HepG2 (cell line): ENCODE results near the gene GRB10. TPM values are rescaled to one million over a fixed set of nuclear protein-coding genes. Genes with fewer than 3 reads are reported as not detected.

Experiments used
- ATAC-seq: fragments of 200-7000 bp; cut with Tn5 transposase; 3 replicates; pipeline ENCODE4 v1.9.1; 2020; ENCODE audit warnings: mild to moderate bottlenecking, moderate library complexity
- BruUV-seq: library from RNA; stranded (reverse); fragments of 400-500 nt; replicated peaks from 2 replicates; lab custom pipeline; 2021; lab: Mats Ljungman, UMichigan
- CTCF ChIA-PET: fragments of 300-600 bp; formaldehyde crosslinking; extraction: SDS; loops from one replicate; lab custom pipeline; 2021; ENCODE audit warnings: low total read pairs, inconsistent platforms, low intra/inter-chr PET ratio; lab: Yijun Ruan, JAX
- POLR2A ChIA-PET: fragments of 350-600 bp; sonication (Branson Sonifier 250); formaldehyde crosslinking; loops from one replicate; lab custom pipeline; 2020; ENCODE audit warnings: antibody characterized with exemption, inconsistent platforms; lab: Yijun Ruan, JAX
- DNase-seq: peaks from one replicate; pipeline ENCODE4 v3.0.0-alpha.2; 2015; ENCODE audit warnings: low spot score
- FAIRE-seq: peaks from 3 replicates; lab custom pipeline; 2011; peaks lifted over from hg19 to GRCh38; lab: Jason Lieb, UNC
- H2AFZ ChIP-seq: one replicate; pipeline ENCODE4 v1.6.1; 2011; ENCODE audit warnings: low read length, inconsistent platforms
- H3K27ac ChIP-seq: fragments of 300-600 bp; 3 replicates; pipeline ENCODE4 v1.8.0; 2011; ENCODE audit warnings: mixed run types, mild to moderate bottlenecking, mixed read lengths, low read length, inconsistent platforms; ENCODE audit not compliant: insufficient read depth; ENCODE audit errors: extremely low read length
- H3K27me3 ChIP-seq, 2 experiments: fragments of 200-600 bp in 1 of 2; 2 replicates in 1 of 2; 3 replicates in 1 of 2; pipeline versions ENCODE4 v1.6.0 to v1.8.0; 2011; ENCODE audit warnings: low read length in 2 of 2, mild to moderate bottlenecking in 2 of 2, moderate library complexity in 2 of 2, inconsistent platforms in 1 of 2; ENCODE audit not compliant: insufficient read depth in 2 of 2, control insufficient read depth in 1 of 2
- H3K36me3 ChIP-seq, 2 experiments: fragments of 200-600 bp in 1 of 2; replicated peaks in 1 of 2; 2 replicates in 1 of 2; 3 replicates in 1 of 2; pipeline versions ENCODE4 v1.5.1 to v1.8.0; 2011; ENCODE audit warnings: low read length in 2 of 2, inconsistent platforms in 1 of 2; ENCODE audit not compliant: insufficient read depth in 2 of 2, control insufficient read depth in 1 of 2
- H3K4me1 ChIP-seq: 2 replicates; pipeline ENCODE4 v1.5.1; 2012; ENCODE audit warnings: low read length, inconsistent platforms; ENCODE audit not compliant: insufficient read depth
- H3K4me2 ChIP-seq: 2 replicates; pipeline ENCODE4 v1.6.0; 2011; ENCODE audit warnings: low read depth, low read length, inconsistent platforms
- H3K4me3 ChIP-seq, 3 experiments: fragments of 200-600 bp in 1 of 3; sonication (generic), shearing (Covaris generic) in 1 of 3; replicated peaks in 1 of 3; 2 replicates each; pipeline ENCODE4 v1.5.1; 2011 to 2016; ENCODE audit warnings: low read length in 3 of 3, inconsistent platforms in 2 of 3, low read depth in 2 of 3, mild to moderate bottlenecking in 2 of 3, control low read depth in 1 of 3, mixed read lengths in 1 of 3; ENCODE audit not compliant: insufficient read depth in 1 of 3
- H3K79me2 ChIP-seq: one replicate; pipeline ENCODE4 v1.6.1; 2011; ENCODE audit warnings: low read length, inconsistent platforms; ENCODE audit not compliant: insufficient read depth
- H3K9ac ChIP-seq: 2 replicates; pipeline ENCODE4 v1.6.0; 2011; ENCODE audit warnings: mild to moderate bottlenecking, low read depth, low read length, inconsistent platforms; ENCODE audit not compliant: insufficient read depth
- H3K9me3 ChIP-seq: 2 replicates; pipeline ENCODE4 v1.5.1; 2012; ENCODE audit warnings: mild to moderate bottlenecking, low read length
- H4K20me1 ChIP-seq: 2 replicates; pipeline ENCODE4 v1.6.0; 2011; ENCODE audit warnings: inconsistent platforms, mild to moderate bottlenecking, low read length, moderate library complexity; ENCODE audit not compliant: insufficient read depth
- ATF4 ChIP-seq, 2 experiments: fragments of 450-650 bp in 1 of 2; sonication (generic) in 1 of 2; formaldehyde crosslinking; IDR thresholded peaks; 2 replicates each; pipeline versions ENCODE4 v1.5.0 to v1.8.0; 2020 to 2022; ENCODE audit warnings: mild to moderate bottlenecking in 1 of 2, missing genetic modification reagents in 1 of 2
- ATF5 ChIP-seq: sonication (generic); formaldehyde crosslinking; IDR thresholded peaks from 2 replicates; pipeline ENCODE4 v1.4.0; 2020; ENCODE audit warnings: mild to moderate bottlenecking, low read depth, missing genetic modification reagents
- CTCF ChIP-seq: sonication (generic); formaldehyde crosslinking; IDR thresholded peaks from 2 replicates; pipeline ENCODE4 v1.5.0; 2020; ENCODE audit warnings: mild to moderate bottlenecking, missing genetic modification reagents, moderate library complexity
- FOXP1 ChIP-seq, 2 experiments: fragments of 450-650 bp in 1 of 2; IDR thresholded peaks; 2 replicates each; pipeline ENCODE4 v1.6.1; 2017 to 2018; ENCODE audit warnings: antibody characterized with exemption in 1 of 2
- HMG20A ChIP-seq: IDR thresholded peaks from 2 replicates; pipeline ENCODE4 v1.6.1; 2016; ENCODE audit warnings: borderline replicate concordance
- IKZF1 ChIP-seq: fragments of 450-650 bp; IDR thresholded peaks from 2 replicates; pipeline ENCODE4 v1.7.1; 2016
- KDM2A ChIP-seq: sonication (generic); formaldehyde crosslinking; IDR thresholded peaks from 2 replicates; pipeline ENCODE4 v1.4.0; 2020; ENCODE audit warnings: low read depth, missing genetic modification reagents, borderline replicate concordance
- MZF1 ChIP-seq: sonication (generic); formaldehyde crosslinking; IDR thresholded peaks from 2 replicates; pipeline ENCODE4 v1.8.1; 2023; ENCODE audit warnings: mild to moderate bottlenecking, missing genetic modification reagents, borderline replicate concordance
- ZNF232 ChIP-seq: sonication (generic); formaldehyde crosslinking; IDR thresholded peaks from 2 replicates; pipeline ENCODE4 v1.4.0; 2020; ENCODE audit warnings: missing genetic modification reagents, borderline replicate concordance
- ZNF335 ChIP-seq: sonication (generic); formaldehyde crosslinking; IDR thresholded peaks from 2 replicates; pipeline ENCODE4 v1.4.0; 2020; ENCODE audit warnings: missing genetic modification reagents
- ZNF615 ChIP-seq: sonication (generic); formaldehyde crosslinking; IDR thresholded peaks from 2 replicates; pipeline ENCODE4 v1.5.0; 2020; ENCODE audit warnings: mild to moderate bottlenecking, missing genetic modification reagents, borderline replicate concordance
- ZNF724P ChIP-seq: sonication (generic); formaldehyde crosslinking; IDR thresholded peaks from 2 replicates; pipeline ENCODE4 v1.8.0; 2022; ENCODE audit warnings: missing genetic modification reagents, borderline replicate concordance
- ZNF777 ChIP-seq: sonication (generic); formaldehyde crosslinking; IDR thresholded peaks from 2 replicates; pipeline ENCODE4 v1.4.0; 2020; ENCODE audit warnings: missing genetic modification reagents
- ZNF790 ChIP-seq: sonication (generic); formaldehyde crosslinking; IDR thresholded peaks from 2 replicates; pipeline ENCODE4 v1.8.0; 2022; ENCODE audit warnings: missing genetic modification reagents, mild to moderate bottlenecking, borderline replicate concordance
- WGBS: methylation state at CpG from one replicate; pipeline ENCODE4 v1.1.6; 2017; ENCODE audit warnings: low lambda C conversion rate; 5-methylcytosine and 5-hydroxymethylcytosine counted together
- in situ Hi-C: cut with HindIII; loops from 2 replicates; pipeline ENCODE4 v1.10.0; 2017; ENCODE audit warnings: low pct_unique_long_range_greater_than_20kb; ENCODE audit not compliant: extremely low pct_ligation_motif_present
- intact Hi-C: fragments of 100-400 bp; cut with micrococcal nuclease; formaldehyde crosslinking; loops from one replicate; pipeline ENCODE4 v1.10.0; 2022; ENCODE audit not compliant: unreplicated experiment
- polyA plus RNA-seq, 8 experiments: library from polyadenylated mRNA; depleted of rRNA in 3 of 8; stranded (reverse) in 7 of 8; unstranded in 1 of 8; fragments of >200 nt; fragmentation: Illumina TruSeq in 4 of 8; extraction: Trizol in 4 of 8; gene quantifications; 2 replicates each; pipeline versions ENCODE4 v1.2.1 to v1.2.3, GENCODE V29; 2011 to 2016; ENCODE audit warnings: low read depth in 4 of 8, missing spikeins in 1 of 8, mixed read lengths in 1 of 8; ENCODE audit not compliant: insufficient read depth in 1 of 8
- total RNA-seq, 5 experiments: library from RNA; depleted of rRNA; stranded (reverse); fragments of >200 nt; fragmentation: Illumina TruSeq; extraction: Trizol; gene quantifications; 2 replicates each; pipeline ENCODE4 v1.2.3, GENCODE V29; 2016; ENCODE audit warnings: low read depth in 1 of 5

GRB10 gene
- total and polyA plus RNA-seq, 2 of the 13 experiments (the other 11 are each of a cell fraction or from before 2014, with no cell fraction given) = 4.0 to 6.8 TPM

- Histone ChIP-seq H4K20me1 (no peaks in the 10 kb centered on the region), H3K4me1 (peaks cover under 1% of the 10 kb centered on the region; the same call in 1 of the 2 replicates), H3K9ac (no peak overlapping the region), H3K4me2 (no peak overlapping the region), H2AFZ (no peak overlapping the region), H3K4me3 (no peak overlapping the region), H3K27ac (no peak overlapping the region), H3K79me2 (no peaks in the 10 kb centered on the region), H3K9me3 (no peaks in the 10 kb centered on the region), H3K27me3 (no peaks in the 10 kb centered on the region), H3K36me3 (no peaks in the 10 kb centered on the region)
- ChIA-PET CTCF (no interaction called here), POLR2A (no interaction called here)
- FAIRE-seq (no peak), ATAC-seq (no peak), DNase-seq (no peak)
- TF ChIP-seq ATF5 (CRISPR knock-in tag) (no peak), ZNF724P (CRISPR knock-in tag) (no peak), IKZF1 (no peak)
- intact Hi-C loops (no loop called here), in situ Hi-C loops (no loop called here)
- no TSS peak for BruUV-seq
- 86% methylated on average over 9 of the region's 9 CpGs for WGBS
These were observed 111.3 kb downstream of the GRB10 start for GRCh38 chr7:50671386-50671785.

- CTCF ChIA-PET = no interaction called here
- H3K36me3 ChIP-seq = no peaks in the 10 kb centered on the region
- H3K27ac ChIP-seq = no peak overlapping the region
- no peak overlapping the region for H2AFZ ChIP-seq
- H4K20me1 ChIP-seq = no peaks in the 10 kb centered on the region
- no TSS peak for BruUV-seq
- in situ Hi-C loops = loop anchor here (10.0 kb wide), 1 partner anchor 465 kb away; no protein-coding TSS in a partner anchor
- no peak overlapping the region for H3K4me3 ChIP-seq
- FAIRE-seq (no peak), DNase-seq (no peak), ATAC-seq (no peak)
- POLR2A ChIA-PET = no interaction called here
- no peaks in the 10 kb centered on the region for H3K79me2 ChIP-seq
- no peak overlapping the region for H3K9ac ChIP-seq
- H3K27me3 ChIP-seq = no peaks in the 10 kb centered on the region
- intact Hi-C loops = no loop called here
- no peak overlapping the region for H3K4me2 ChIP-seq
- H3K4me1 ChIP-seq = no peaks in the 10 kb centered on the region
- 70% methylated on average over 3 of the region's 3 CpGs for WGBS
- H3K9me3 ChIP-seq = no peaks in the 10 kb centered on the region
- TF ChIP-seq ZNF232 (CRISPR knock-in tag) = no peak
- no peak for TF ChIP-seq HMG20A (CRISPR knock-in tag)
- no peak for TF ChIP-seq ZNF790
- TF ChIP-seq FOXP1 (IDR thresholded peaks at IDR 0.05) = no peak
- no peak for TF ChIP-seq FOXP1 (CRISPR knock-in tag; IDR thresholded peaks at IDR 0.05)
- TF ChIP-seq ZNF615 (CRISPR knock-in tag) = no peak
- TF ChIP-seq KDM2A (CRISPR knock-in tag) = no peak
- no peak for TF ChIP-seq MZF1 (CRISPR knock-in tag)
- TF ChIP-seq ATF4 (CRISPR knock-in tag; IDR thresholded peaks at IDR 0.05) = no peak
- no peak for TF ChIP-seq CTCF (CRISPR knock-in tag)
- TF ChIP-seq ZNF335 (CRISPR knock-in tag) = no peak
- no peak for TF ChIP-seq ZNF777 (CRISPR knock-in tag)
These were observed 112.8 kb downstream of the GRB10 start for GRCh38 chr7:50669890-50670289.
